Natural killer cell (primary cell): ENCODE measurements around the gene SPP1. TPM values are rescaled to one million over a fixed set of nuclear protein-coding genes. Genes with fewer than 3 reads are reported as not detected.

Source experiments
- ATAC-seq, 3 donors: fragments of 150-1000 bp in 2 of 3; fragments of 200-7000 bp in 1 of 3; cut with Tn5 transposase; 1 replicate in 1 of 3; 2 replicates in 2 of 3; pipeline ENCODE4 v1.10.0; 2021; ENCODE audit warnings: mild to moderate bottlenecking in 2 of 3, moderate library complexity in 2 of 3
- DNase-seq, 2 donors: peaks; one replicate each; pipeline versions ENCODE4 v3.0.0 to v3.0.0-alpha.2; 2013 to 2021; ENCODE audit warnings: mixed read lengths in 1 of 2
- H3K27ac ChIP-seq: one replicate; pipeline ENCODE4 v1.5.1; 2013; ENCODE audit warnings: mild to moderate bottlenecking, low read length
- H3K27me3 ChIP-seq: one replicate; pipeline ENCODE4 v1.6.1; 2013; ENCODE audit warnings: low read length; ENCODE audit not compliant: control insufficient read depth, insufficient read depth
- H3K36me3 ChIP-seq: one replicate; pipeline ENCODE4 v1.6.1; 2013; ENCODE audit warnings: low read length; ENCODE audit not compliant: control insufficient read depth, insufficient read depth
- H3K4me1 ChIP-seq: one replicate; pipeline ENCODE4 v1.6.1; 2013; ENCODE audit warnings: low read length; ENCODE audit not compliant: control insufficient read depth, insufficient read depth
- H3K4me3 ChIP-seq: one replicate; pipeline ENCODE4 v1.5.1; 2013; ENCODE audit warnings: low read length
- H3K9me3 ChIP-seq: one replicate; pipeline ENCODE4 v1.6.1; 2013; ENCODE audit warnings: low read length; ENCODE audit not compliant: control insufficient read depth, insufficient read depth
- H3K27ac Mint-ChIP-seq, 2 donors: one replicate each; pipeline ENCODE4 v1.8.0; 2022; ENCODE audit warnings: mild to moderate bottlenecking in 2 of 2, mixed read lengths in 2 of 2, moderate library complexity in 1 of 2
- H3K27me3 Mint-ChIP-seq, 2 donors: one replicate each; pipeline ENCODE4 v1.8.0; 2022; ENCODE audit warnings: low read depth in 2 of 2, mixed read lengths in 2 of 2
- H3K36me3 Mint-ChIP-seq: one replicate; pipeline ENCODE4 v1.8.0; 2022; ENCODE audit warnings: mixed read lengths
- H3K4me1 Mint-ChIP-seq, 2 donors: one replicate each; pipeline ENCODE4 v1.8.0; 2022; ENCODE audit warnings: mixed read lengths in 2 of 2
- H3K4me3 Mint-ChIP-seq: one replicate; pipeline ENCODE4 v1.8.0; 2022; ENCODE audit warnings: mild to moderate bottlenecking, moderate library complexity, mixed read lengths
- H3K9me3 Mint-ChIP-seq, 2 donors: one replicate each; pipeline ENCODE4 v1.8.0; 2022; ENCODE audit warnings: mixed read lengths in 2 of 2
- whole genome bisulfite sequencing: methylation state at CpG from one replicate; pipeline ENCODE4 v1.1.7; 2013; ENCODE audit warnings: missing lambda C conversion rate; ENCODE audit not compliant: insufficient coverage; 5-methylcytosine and 5-hydroxymethylcytosine counted together
- intact Hi-C: fragments of 100-400 bp; cut with micrococcal nuclease; formaldehyde crosslinking; loops from one replicate; pipeline ENCODE4 v1.14.2; 2022
- total RNA-seq, 4 donors: library from RNA; stranded (reverse); fragments of 120-200 nt in 1 of 4; gene quantifications; one replicate each; pipeline versions ENCODE4 v1.2.3 to v1.2.4, GENCODE V29; 2013 to 2022
- TF ChIP-seq, protein P1 (sequence below): fragments of 200-600 bp; IDR thresholded peaks from one replicate; pipeline ENCODE4 v1.8.0; 2022; ENCODE audit warnings: antibody characterized with exemption

Gene SPP1
- total RNA-seq, 3 donors from 2014 or later (not counting 1 experiment from before 2014, with no cell fraction given), result not detected

DNA sequence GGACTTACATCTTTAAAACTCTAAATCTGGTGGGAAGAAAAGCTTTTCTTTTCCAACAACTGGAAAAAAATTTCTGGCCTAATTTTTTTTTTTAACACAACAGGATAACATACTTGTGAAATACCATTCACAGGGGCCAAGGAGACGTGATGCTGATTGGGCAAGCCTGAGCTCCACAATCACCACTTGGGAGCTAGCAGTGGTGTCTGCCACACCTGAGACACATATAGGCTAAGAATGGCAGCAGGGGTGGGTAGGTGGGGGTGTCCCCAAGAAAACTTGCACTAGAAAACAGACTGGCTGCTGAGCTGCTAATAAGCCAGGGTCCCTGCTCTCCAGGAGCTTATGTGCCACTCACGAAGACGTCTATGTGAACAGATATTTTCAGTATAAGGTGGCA, 26.4 kb downstream of the SPP1 start:
- no peaks in the 10 kb centered on the region for H3K9me3 ChIP-seq
- H3K36me3 Mint-ChIP-seq, result no peaks in the 10 kb centered on the region
- H3K9me3 Mint-ChIP-seq, result no peaks in the 10 kb centered on the region
- H3K4me3 ChIP-seq, result no peak overlapping the region
- no peaks in the 10 kb centered on the region for H3K36me3 ChIP-seq
- no peak overlapping the region for H3K27ac ChIP-seq
- H3K4me3 Mint-ChIP-seq, result no peak overlapping the region
- intact Hi-C loops, result no loop called here
- no peaks in the 10 kb centered on the region for H3K27me3 ChIP-seq
- no peak overlapping the region for H3K27ac Mint-ChIP-seq
- H3K27me3 Mint-ChIP-seq, result peaks cover 0 to 19% of the 10 kb centered on the region in 2 donors
- H3K4me1 Mint-ChIP-seq, result peaks cover 7% of the 10 kb centered on the region in 2 donors
- no peak for ATAC-seq
- 64% methylated on average over 3 of the region's 3 CpGs for WGBS
- TF ChIP-seq, protein P1, sequence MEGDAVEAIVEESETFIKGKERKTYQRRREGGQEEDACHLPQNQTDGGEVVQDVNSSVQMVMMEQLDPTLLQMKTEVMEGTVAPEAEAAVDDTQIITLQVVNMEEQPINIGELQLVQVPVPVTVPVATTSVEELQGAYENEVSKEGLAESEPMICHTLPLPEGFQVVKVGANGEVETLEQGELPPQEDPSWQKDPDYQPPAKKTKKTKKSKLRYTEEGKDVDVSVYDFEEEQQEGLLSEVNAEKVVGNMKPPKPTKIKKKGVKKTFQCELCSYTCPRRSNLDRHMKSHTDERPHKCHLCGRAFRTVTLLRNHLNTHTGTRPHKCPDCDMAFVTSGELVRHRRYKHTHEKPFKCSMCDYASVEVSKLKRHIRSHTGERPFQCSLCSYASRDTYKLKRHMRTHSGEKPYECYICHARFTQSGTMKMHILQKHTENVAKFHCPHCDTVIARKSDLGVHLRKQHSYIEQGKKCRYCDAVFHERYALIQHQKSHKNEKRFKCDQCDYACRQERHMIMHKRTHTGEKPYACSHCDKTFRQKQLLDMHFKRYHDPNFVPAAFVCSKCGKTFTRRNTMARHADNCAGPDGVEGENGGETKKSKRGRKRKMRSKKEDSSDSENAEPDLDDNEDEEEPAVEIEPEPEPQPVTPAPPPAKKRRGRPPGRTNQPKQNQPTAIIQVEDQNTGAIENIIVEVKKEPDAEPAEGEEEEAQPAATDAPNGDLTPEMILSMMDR, result no peak
- no peak for DNase-seq
- peaks cover 2% of the 10 kb centered on the region for H3K4me1 ChIP-seq

DNA sequence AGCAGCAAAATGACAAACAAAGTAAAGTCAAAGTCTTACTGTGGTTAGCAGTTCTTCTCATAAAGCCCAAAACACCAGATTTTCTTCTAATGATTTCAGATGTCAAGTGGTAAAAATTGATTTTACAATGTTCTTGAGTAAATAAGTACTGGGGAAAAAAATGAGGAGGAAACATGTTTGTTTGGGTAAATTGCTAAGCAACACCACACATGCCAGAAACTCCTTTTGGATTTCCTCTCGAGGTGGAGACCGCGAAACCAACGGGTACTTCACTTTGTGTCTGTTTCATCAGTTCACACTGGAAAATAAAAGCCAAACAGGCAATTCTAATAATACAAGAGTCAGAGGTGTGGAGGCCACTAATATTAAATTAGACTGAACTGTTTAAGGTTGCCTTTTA, 27.3 kb downstream of the SPP1 start:
- no peaks in the 10 kb centered on the region for H3K36me3 Mint-ChIP-seq
- intact Hi-C loops, result no loop called here
- H3K4me1 Mint-ChIP-seq, result peaks cover 9% of the 10 kb centered on the region in 2 donors
- H3K4me3 ChIP-seq, result no peak overlapping the region
- TF ChIP-seq, protein P1, result no peak
- H3K27me3 ChIP-seq, result no peaks in the 10 kb centered on the region
- H3K27ac ChIP-seq, result no peak overlapping the region
- H3K9me3 Mint-ChIP-seq, result no peaks in the 10 kb centered on the region
- peaks cover 0 to 14% of the 10 kb centered on the region in 2 donors for H3K27me3 Mint-ChIP-seq
- WGBS, result 68% methylated on average over 4 of the region's 4 CpGs
- no peak overlapping the region for H3K4me3 Mint-ChIP-seq
- no peaks in the 10 kb centered on the region for H3K9me3 ChIP-seq
- peaks cover 6% of the 10 kb centered on the region for H3K4me1 ChIP-seq
- no peak overlapping the region for H3K27ac Mint-ChIP-seq
- no peaks in the 10 kb centered on the region for H3K36me3 ChIP-seq
- no peak for DNase-seq
- no peak for ATAC-seq

DNA sequence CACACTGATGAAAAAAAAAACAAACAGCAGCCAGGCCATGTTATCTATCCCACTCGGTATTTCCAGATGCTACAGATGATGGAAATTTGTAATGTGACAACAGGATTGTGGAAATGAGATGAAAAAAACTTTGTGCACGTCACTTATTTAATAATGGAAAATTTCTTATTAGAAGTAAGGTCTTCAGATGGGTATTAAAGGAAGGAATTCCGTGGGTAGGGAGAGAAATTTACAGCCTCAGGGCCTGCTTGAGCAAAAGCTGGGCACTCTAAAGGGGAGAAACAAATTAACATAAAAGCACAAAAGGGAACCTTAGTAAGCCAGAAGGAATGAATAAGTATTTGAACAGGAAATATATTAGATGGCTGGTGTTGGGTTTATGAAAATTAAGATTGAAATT, 27.7 kb downstream of the SPP1 start:
- DNase-seq (no peak), ATAC-seq (no peak)
- Histone ChIP-seq H3K9me3 (no peaks in the 10 kb centered on the region), H3K27me3 (no peaks in the 10 kb centered on the region), H3K4me1 (peaks cover 7% of the 10 kb centered on the region), H3K36me3 (no peaks in the 10 kb centered on the region), H3K27ac (no peak overlapping the region), H3K4me3 (no peak overlapping the region)
- Mint-ChIP-seq H3K27me3 (peaks cover 0 to 14% of the 10 kb centered on the region in 2 donors), H3K4me3 (no peak overlapping the region), H3K27ac (no peak overlapping the region), H3K9me3 (no peaks in the 10 kb centered on the region), H3K4me1 (peaks cover 10 to 11% of the 10 kb centered on the region in 2 donors), H3K36me3 (no peaks in the 10 kb centered on the region)
- 77% methylated on average over 3 of the region's 3 CpGs for WGBS
- intact Hi-C loops, result no loop called here
- TF ChIP-seq, protein P1, result no peak

DNA sequence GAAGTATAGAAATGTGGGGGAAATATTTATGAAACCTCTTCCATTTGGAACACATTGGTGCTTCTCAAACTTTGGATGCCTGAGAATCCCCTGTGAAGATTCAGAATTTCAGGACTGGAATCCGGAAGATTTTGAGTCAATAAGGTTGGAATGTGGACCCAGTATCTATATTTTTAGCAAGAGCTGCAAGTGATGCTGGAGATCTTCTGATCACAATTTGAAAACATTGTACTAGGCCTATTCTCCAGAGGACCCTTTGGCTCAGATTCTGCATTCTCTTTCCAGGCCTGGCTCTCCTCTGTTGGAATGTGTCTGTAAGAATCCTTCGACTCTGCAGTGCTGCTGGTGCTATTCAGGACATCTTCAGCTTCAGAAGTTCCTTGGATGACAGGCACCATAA, 29.6 kb downstream of the SPP1 start:
- 88% methylated on average over 2 of the region's 2 CpGs for WGBS
- Mint-ChIP-seq H3K36me3 (no peaks in the 10 kb centered on the region), H3K4me1 (peaks cover 16 to 22% of the 10 kb centered on the region in 2 donors), H3K9me3 (no peaks in the 10 kb centered on the region), H3K4me3 (no peak overlapping the region), H3K27me3 (peaks cover 0 to 13% of the 10 kb centered on the region in 2 donors), H3K27ac (no peak overlapping the region)
- Histone ChIP-seq H3K27ac (no peak overlapping the region), H3K9me3 (no peaks in the 10 kb centered on the region), H3K4me3 (no peak overlapping the region), H3K4me1 (peaks cover 8% of the 10 kb centered on the region), H3K27me3 (no peaks in the 10 kb centered on the region), H3K36me3 (no peaks in the 10 kb centered on the region)
- TF ChIP-seq, protein P1, result no peak
- intact Hi-C loops, result no loop called here
- DNase-seq, result no peak
- no peak for ATAC-seq
